ENCODE measurements around the gene LRRC4C.

LRRC4C gene

DNA sequence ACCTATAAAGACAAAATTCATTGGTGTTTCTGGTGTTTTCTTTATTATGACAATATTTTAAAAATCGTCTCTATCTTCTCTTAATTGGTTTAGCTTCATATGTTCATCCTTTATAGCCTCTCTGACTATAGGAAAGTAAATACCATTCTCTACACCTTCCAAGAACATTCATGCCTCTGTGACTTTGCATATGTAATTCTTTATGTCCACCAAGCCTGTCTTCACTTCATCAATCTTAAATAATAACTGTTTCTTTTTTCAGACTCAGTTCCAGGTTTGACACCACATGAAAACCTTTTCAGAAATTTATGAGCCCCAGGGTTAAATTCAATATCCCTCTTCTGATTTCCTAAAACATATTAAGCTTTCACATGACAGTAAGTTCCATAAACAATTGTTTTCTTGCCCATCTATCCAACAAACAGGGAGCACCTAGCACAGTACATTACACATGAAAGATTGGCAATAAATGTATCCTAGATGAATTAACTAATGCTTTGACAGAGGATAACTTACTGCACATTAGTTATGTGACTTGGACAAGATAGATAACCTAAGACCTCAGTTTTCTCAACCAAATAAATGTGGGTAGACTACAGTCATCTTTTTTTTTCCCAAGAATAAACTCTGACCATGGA, 886.1 kb downstream of the LRRC4C start:
- Histone ChIP-seq H4K12ac (ENCODE audit: low read depth, low read length) (no peak overlapping the region), H3K4ac (ENCODE audit: low read depth, low read length) (no peak overlapping the region), H3K14ac (ENCODE audit: low read length) (no peak overlapping the region), H2BK120ac (ENCODE audit: insufficient read depth, low read length, poor library complexity) (no peak overlapping the region), H3K4me3 (ENCODE audit: low read depth, low read length) (no peak overlapping the region), H3K79me1 (ENCODE audit: low read length) (no peaks in the 10 kb centered on the region), H3K18ac (ENCODE audit: low read length) (no peak overlapping the region), H2AK5ac (ENCODE audit: low read length) (no peak overlapping the region), H3K9me3 (ENCODE audit: insufficient read depth, low read depth, low read length) (no peaks in the 10 kb centered on the region), H3K27ac (ENCODE audit: low read depth, low read length) (no peak overlapping the region), H3K36me3 (ENCODE audit: control insufficient read depth in 1 of 2, insufficient read depth in 2 of 2, low read length in 2 of 2) (no peaks in the 10 kb centered on the region), H3K9ac (ENCODE audit: low read length) (no peak overlapping the region), H4K91ac (ENCODE audit: low read depth, low read length) (no peak overlapping the region), H3K79me2 (ENCODE audit: control insufficient read depth, insufficient read depth, low read length, poor library complexity) (no peaks in the 10 kb centered on the region), H3K4me2 (ENCODE audit: low read length) (no peak overlapping the region), H3K23ac (ENCODE audit: low read length) (no peak overlapping the region), H2BK5ac (ENCODE audit: low read depth, low read length, poor library complexity) (no peak overlapping the region), H4K8ac (ENCODE audit: low read depth, low read length) (no peak overlapping the region), H2AFZ (ENCODE audit: insufficient read depth, low read length, poor library complexity) (no peak overlapping the region), H2BK12ac (ENCODE audit: low read length) (no peak overlapping the region), H3K27me3 (ENCODE audit: insufficient read depth, low read length) (no peaks in the 10 kb centered on the region), H3K4me1 (ENCODE audit: control insufficient read depth in 1 of 2, insufficient read depth in 2 of 2, low read length in 2 of 2) (no peaks in the 10 kb centered on the region)
- WGBS (ENCODE audit: extremely low coverage, insufficient coverage, insufficient read length): no CpG with 5 or more reads among the region's 1 CpG
- no peak for DNase-seq

DNA sequence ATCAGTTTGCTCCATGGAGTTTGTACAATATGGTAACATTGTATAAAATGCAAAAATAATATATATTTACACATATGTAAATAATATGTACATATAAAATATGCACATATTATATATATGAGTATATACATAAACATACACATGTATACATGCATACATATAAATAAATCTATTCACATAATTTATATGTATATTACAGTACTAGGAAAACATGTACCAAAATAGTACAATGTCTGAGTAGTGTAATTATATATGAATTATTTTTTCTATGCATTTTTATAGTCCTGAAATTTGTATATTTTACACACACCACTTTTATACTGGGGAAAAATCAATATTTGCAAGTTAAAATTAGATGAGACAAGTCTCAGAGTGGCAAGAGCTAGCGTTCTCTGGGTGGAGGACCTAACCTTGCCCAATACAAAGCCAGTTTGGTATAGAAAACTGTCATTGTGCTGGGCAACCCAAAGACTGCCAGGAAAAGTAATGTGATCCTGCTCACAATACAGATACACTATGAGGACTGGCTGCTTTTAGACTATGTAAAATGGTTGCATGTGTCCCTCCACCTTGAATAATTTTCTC, 889.4 kb downstream of the LRRC4C start:
- no peak for DNase-seq
- Histone ChIP-seq H3K9ac (ENCODE audit: low read length) (no peak overlapping the region), H4K91ac (ENCODE audit: low read depth, low read length) (no peak overlapping the region), H2BK120ac (ENCODE audit: insufficient read depth, low read length, poor library complexity) (no peak overlapping the region), H3K9me3 (ENCODE audit: insufficient read depth, low read depth, low read length) (no peaks in the 10 kb centered on the region), H3K27ac (ENCODE audit: low read depth, low read length) (no peak overlapping the region), H4K8ac (ENCODE audit: low read depth, low read length) (no peak overlapping the region), H2BK12ac (ENCODE audit: low read length) (no peak overlapping the region), H3K79me1 (ENCODE audit: low read length) (no peaks in the 10 kb centered on the region), H3K4me2 (ENCODE audit: low read length) (no peak overlapping the region), H4K12ac (ENCODE audit: low read depth, low read length) (no peak overlapping the region), H3K4me3 (ENCODE audit: low read depth, low read length) (no peak overlapping the region), H2AFZ (ENCODE audit: insufficient read depth, low read length, poor library complexity) (no peak overlapping the region), H3K4ac (ENCODE audit: low read depth, low read length) (no peak overlapping the region), H2AK5ac (ENCODE audit: low read length) (no peak overlapping the region), H3K79me2 (ENCODE audit: control insufficient read depth, insufficient read depth, low read length, poor library complexity) (no peaks in the 10 kb centered on the region), H3K23ac (ENCODE audit: low read length) (no peak overlapping the region), H3K27me3 (ENCODE audit: insufficient read depth, low read length) (no peaks in the 10 kb centered on the region), H3K18ac (ENCODE audit: low read length) (no peak overlapping the region), H3K4me1 (ENCODE audit: control insufficient read depth in 1 of 2, insufficient read depth in 2 of 2, low read length in 2 of 2) (no peaks in the 10 kb centered on the region), H3K14ac (ENCODE audit: low read length) (no peak overlapping the region), H3K36me3 (ENCODE audit: control insufficient read depth in 1 of 2, insufficient read depth in 2 of 2, low read length in 2 of 2) (no peaks in the 10 kb centered on the region), H2BK5ac (ENCODE audit: low read depth, low read length, poor library complexity) (no peak overlapping the region)
- WGBS (ENCODE audit: extremely low coverage, insufficient coverage, insufficient read length): no CpG with 5 or more reads among the region's 1 CpG

DNA sequence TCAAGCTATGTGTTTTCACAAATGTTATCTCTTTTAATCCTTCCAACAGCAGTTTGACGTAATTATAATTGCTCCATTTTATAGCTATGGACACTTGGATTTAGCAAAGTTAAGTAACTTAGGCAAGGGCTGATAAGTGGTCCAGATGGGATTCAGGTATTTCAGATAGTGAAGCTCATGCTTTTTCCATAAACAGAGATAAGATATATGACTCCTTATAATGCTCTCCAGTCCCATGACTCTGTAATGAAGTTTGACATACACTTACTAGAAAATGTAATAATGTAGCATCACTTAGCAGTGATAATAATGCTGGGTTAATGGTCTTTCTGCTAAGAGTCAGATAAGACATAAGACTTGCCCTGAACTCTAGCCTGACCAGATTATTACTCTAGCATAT, 892.1 kb downstream of the LRRC4C start:
- no peak overlapping the region for H2BK5ac ChIP-seq (ENCODE audit: low read depth, low read length, poor library complexity)
- no peak overlapping the region for H3K4me3 ChIP-seq (ENCODE audit: low read depth, low read length)
- no peaks in the 10 kb centered on the region for H3K9me3 ChIP-seq (ENCODE audit: insufficient read depth, low read depth, low read length)
- H4K91ac ChIP-seq (ENCODE audit: low read depth, low read length): no peak overlapping the region
- H3K18ac ChIP-seq (ENCODE audit: low read length): no peak overlapping the region
- no peaks in the 10 kb centered on the region for H3K27me3 ChIP-seq (ENCODE audit: insufficient read depth, low read length)
- no peak overlapping the region for H2AK5ac ChIP-seq (ENCODE audit: low read length)
- H4K12ac ChIP-seq (ENCODE audit: low read depth, low read length): no peak overlapping the region
- H2BK12ac ChIP-seq (ENCODE audit: low read length): no peak overlapping the region
- H3K27ac ChIP-seq (ENCODE audit: low read depth, low read length): no peak overlapping the region
- no peak overlapping the region for H3K9ac ChIP-seq (ENCODE audit: low read length)
- WGBS (ENCODE audit: extremely low coverage, insufficient coverage, insufficient read length): no CpG with 5 or more reads among the region's 1 CpG
- no peak overlapping the region for H3K23ac ChIP-seq (ENCODE audit: low read length)
- DNase-seq: no peak
- no peak overlapping the region for H2BK120ac ChIP-seq (ENCODE audit: insufficient read depth, low read length, poor library complexity)
- H3K4ac ChIP-seq (ENCODE audit: low read depth, low read length): no peak overlapping the region
- H4K8ac ChIP-seq (ENCODE audit: low read depth, low read length): no peak overlapping the region
- H3K4me1 ChIP-seq (ENCODE audit: control insufficient read depth in 1 of 2, insufficient read depth in 2 of 2, low read length in 2 of 2): no peaks in the 10 kb centered on the region
- no peaks in the 10 kb centered on the region for H3K79me2 ChIP-seq (ENCODE audit: control insufficient read depth, insufficient read depth, low read length, poor library complexity)
- H3K79me1 ChIP-seq (ENCODE audit: low read length): no peaks in the 10 kb centered on the region
- H3K4me2 ChIP-seq (ENCODE audit: low read length): no peak overlapping the region
- H3K14ac ChIP-seq (ENCODE audit: low read length): no peak overlapping the region
- no peak overlapping the region for H2AFZ ChIP-seq (ENCODE audit: insufficient read depth, low read length, poor library complexity)
- H3K36me3 ChIP-seq (ENCODE audit: control insufficient read depth in 1 of 2, insufficient read depth in 2 of 2, low read length in 2 of 2): no peaks in the 10 kb centered on the region

DNA sequence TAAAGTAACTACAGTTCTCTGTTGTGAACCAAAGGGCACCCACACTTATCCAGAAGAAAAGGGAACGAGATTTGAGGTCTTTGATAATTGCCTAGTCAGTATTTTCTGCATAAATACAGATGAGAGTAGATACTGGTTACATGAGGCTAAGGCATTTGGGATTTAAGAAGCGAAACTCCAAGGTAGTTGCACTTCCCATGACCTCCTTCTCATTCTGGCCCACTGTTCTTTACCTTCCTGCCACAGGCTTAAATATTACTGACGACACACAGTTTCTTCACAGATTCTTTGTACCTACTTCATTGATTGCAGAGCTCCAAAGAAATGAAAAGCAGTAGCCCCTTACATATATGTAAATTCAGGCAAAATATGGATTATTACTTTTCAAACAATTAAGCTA, 915.3 kb downstream of the LRRC4C start:
- Histone ChIP-seq H2AFZ (ENCODE audit: insufficient read depth, low read length, poor library complexity) (no peak overlapping the region), H4K91ac (ENCODE audit: low read depth, low read length) (no peak overlapping the region), H3K4me1 (ENCODE audit: control insufficient read depth in 1 of 2, insufficient read depth in 2 of 2, low read length in 2 of 2) (no peaks in the 10 kb centered on the region), H3K4me2 (ENCODE audit: low read length) (no peak overlapping the region), H3K23ac (ENCODE audit: low read length) (no peak overlapping the region), H3K18ac (ENCODE audit: low read length) (no peak overlapping the region), H3K4ac (ENCODE audit: low read depth, low read length) (no peak overlapping the region), H4K12ac (ENCODE audit: low read depth, low read length) (no peak overlapping the region), H2BK12ac (ENCODE audit: low read length) (no peak overlapping the region), H4K8ac (ENCODE audit: low read depth, low read length) (no peak overlapping the region), H3K27ac (ENCODE audit: low read depth, low read length) (no peak overlapping the region), H3K79me2 (ENCODE audit: control insufficient read depth, insufficient read depth, low read length, poor library complexity) (no peaks in the 10 kb centered on the region), H3K36me3 (ENCODE audit: control insufficient read depth in 1 of 2, insufficient read depth in 2 of 2, low read length in 2 of 2) (no peaks in the 10 kb centered on the region), H3K4me3 (ENCODE audit: low read depth, low read length) (no peak overlapping the region), H3K27me3 (ENCODE audit: insufficient read depth, low read length) (no peaks in the 10 kb centered on the region), H2BK5ac (ENCODE audit: low read depth, low read length, poor library complexity) (no peak overlapping the region), H3K9ac (ENCODE audit: low read length) (no peak overlapping the region), H2AK5ac (ENCODE audit: low read length) (no peak overlapping the region), H2BK120ac (ENCODE audit: insufficient read depth, low read length, poor library complexity) (no peak overlapping the region), H3K9me3 (ENCODE audit: insufficient read depth, low read depth, low read length) (no peaks in the 10 kb centered on the region), H3K14ac (ENCODE audit: low read length) (no peak overlapping the region), H3K79me1 (ENCODE audit: low read length) (no peaks in the 10 kb centered on the region)
- WGBS (ENCODE audit: extremely low coverage, insufficient coverage, insufficient read length): no CpG with 5 or more reads among the region's 3 CpGs
- no peak for DNase-seq
